Left cardiac atrium (tissue), 4 donors: ENCODE results near the gene DNAJB7. TPM values are rescaled to one million over a fixed set of nuclear protein-coding genes. Genes with fewer than 3 reads are reported as not detected.
"Not testable (repeated sequence)": the region's sequence is repeated elsewhere in the genome, so short reads cannot be mapped to it uniquely, and the experiment has no call there.

Experiments used
- ATAC-seq, 2 donors: fragments of 200-7000 bp; cut with Tn5 transposase; one replicate each; pipeline ENCODE4 v1.9.1; 2020; ENCODE audit warnings: mild to moderate bottlenecking in 2 of 2, moderate library complexity in 2 of 2
- DNase-seq: peaks from one replicate; pipeline ENCODE4 v3.0.0-alpha.2; 2020
- intact Hi-C, 2 donors: fragments of 100-400 bp; cut with DNase I; formaldehyde crosslinking; loops; one replicate each; pipeline versions ENCODE4 v1.14.1 to v1.15.1; 2022 to 2023
- long read RNA-seq: library from polyadenylated mRNA; unstranded; transcript quantifications from one replicate; pipeline ENCODE4 v2.0.0, GENCODE V29; 2021
- total RNA-seq, 2 donors: library from RNA; stranded (reverse); fragmentation: NEBNext Ultra II Directional; extraction: Animal tissue kit (Norgen Biotek cat#: 25700); gene quantifications; one replicate each; pipeline ENCODE4 v1.2.1, GENCODE V29; 2021
- donor health status: DM: no; HTN: yes; CAD: no.
- donor health status: DM: no; HTN: yes; CAD: no; lungs with severe emphysema.
- donor health status: DM: yes; HTN: yes; CAD: no.
- donor health status: Dilated cardiomyopathy.

The DNAJB7 gene
- not detected for total RNA-seq
- long read RNA-seq, partial matches to known transcripts = 0 of 1 reads
- long read RNA-seq, other reads (novel, unspliced or antisense) = 0 of 1 reads

DNA sequence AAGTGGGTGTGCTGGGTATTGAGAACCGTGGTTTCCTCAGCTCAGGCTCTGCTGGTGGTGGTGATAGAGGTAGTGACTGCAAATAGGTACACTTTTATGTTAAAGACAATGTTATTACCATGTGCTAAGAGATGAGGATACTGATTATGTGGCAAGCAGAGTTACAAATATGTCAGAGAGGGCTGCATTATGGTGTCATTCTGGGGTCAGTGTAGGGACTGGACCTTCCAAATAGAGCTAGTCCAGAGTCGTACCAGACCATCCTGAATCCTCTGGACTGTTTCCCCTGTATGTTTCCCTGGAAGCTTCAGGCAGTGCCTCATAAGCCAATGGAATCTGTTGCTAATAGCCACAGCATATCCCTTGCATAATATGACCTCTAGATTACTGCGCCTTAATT lies at the start of gene DNAJB7:
DNAJB7 (minus strand) TSS at position 101 of the 400 bp plus-strand sequence. CDS start 119 bp downstream, outside the sequence.
- DNase-seq = no peak
- intact Hi-C loops = no loop called here
- no peak for ATAC-seq

DNA sequence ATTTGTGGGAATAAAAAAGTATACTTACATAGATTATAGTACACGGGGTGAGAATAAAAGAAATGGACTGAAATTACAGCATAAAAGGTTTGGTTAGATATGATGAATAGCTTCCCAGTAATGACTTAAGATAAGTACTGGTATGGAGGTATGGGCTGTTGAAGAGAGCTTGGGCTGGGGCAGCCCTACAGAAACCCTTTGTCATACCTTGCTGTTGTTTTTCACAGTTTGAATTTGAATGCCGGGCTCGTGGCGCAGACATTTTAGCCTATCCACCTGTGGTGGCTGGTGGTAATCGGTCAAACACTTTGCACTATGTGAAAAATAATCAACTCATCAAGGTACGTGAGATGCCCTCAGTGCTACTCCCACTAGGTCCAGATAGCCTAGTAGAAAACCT lies 47.0 kb upstream of the DNAJB7 start:
- intact Hi-C loops = no loop called here
- no peak for DNase-seq
- no peak for ATAC-seq

DNA sequence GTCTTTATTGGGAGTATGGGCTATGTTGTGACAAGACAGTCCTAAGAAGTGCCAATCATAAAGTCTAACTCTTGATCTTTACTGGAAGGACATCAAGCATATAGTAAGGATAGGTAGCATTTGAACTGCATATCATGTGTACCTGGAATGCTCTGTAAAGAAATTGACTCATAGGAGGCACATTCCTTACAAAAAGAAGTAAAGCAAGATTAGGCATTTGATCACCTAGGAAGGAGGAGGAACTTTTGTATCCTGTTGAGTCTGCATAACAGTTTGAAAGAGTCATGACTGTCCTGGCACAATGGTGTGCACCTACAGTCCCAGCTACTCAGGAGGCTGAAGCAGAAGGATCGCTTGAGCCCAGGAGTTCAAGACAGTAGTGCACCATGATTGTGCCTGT lies 42.2 kb upstream of the DNAJB7 start:
- DNase-seq = no peak
- intact Hi-C loops = no loop called here
- ATAC-seq = no peak

DNA sequence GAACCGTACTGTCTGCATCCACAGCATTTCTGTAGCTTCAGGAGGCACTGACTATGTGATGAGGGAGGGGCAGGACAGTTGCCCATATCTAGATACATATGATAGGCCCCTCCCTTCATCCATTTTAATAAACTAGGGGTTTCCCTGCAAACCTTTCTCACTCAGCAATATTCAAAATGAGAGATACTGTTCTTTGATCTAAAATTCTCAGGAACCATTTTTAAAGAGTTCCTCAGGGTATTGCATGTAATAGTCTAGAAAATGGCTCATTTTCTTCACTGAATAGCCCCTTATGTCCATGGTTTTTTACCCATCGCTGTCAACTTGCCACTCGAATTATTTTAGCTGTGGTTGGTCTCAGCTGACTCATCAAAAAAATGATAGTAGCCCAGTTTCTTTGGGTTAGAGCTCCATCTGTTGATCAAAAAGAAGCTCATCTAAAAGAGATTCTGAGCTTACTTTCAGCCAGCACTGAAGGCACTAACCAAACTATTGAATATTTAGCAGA lies 37.0 kb upstream of the DNAJB7 start:
- intact Hi-C loops = no loop called here
- DNase-seq = no peak
- ATAC-seq = peak; percentile 53

DNA sequence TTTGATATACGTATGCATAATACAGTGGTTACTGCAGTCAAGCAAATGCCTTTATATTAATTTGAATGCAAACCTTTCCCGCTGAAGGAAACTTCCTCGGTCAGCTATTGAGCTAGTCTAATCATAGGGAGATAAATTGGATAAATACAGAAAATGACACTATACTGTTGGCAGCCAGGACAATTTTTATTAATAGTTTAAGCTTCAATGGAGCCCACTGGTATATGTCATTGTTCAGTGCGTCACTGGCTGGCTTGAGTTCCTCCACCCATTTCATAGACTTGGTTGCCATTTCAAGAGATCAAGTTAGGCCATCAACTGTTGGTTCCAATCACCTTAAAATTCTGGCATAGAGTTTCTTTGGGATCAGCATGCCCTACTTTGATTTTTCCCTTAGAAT lies 32.5 kb upstream of the DNAJB7 start:
- ATAC-seq (peak; percentile 41 to 59), DNase-seq (no peak)
- intact Hi-C loops = no loop called here

GRCh38 chr22:40890881-40891280 lies 29.0 kb upstream of the DNAJB7 start:
- intact Hi-C loops = no loop called here
- no peak for ATAC-seq

DNA sequence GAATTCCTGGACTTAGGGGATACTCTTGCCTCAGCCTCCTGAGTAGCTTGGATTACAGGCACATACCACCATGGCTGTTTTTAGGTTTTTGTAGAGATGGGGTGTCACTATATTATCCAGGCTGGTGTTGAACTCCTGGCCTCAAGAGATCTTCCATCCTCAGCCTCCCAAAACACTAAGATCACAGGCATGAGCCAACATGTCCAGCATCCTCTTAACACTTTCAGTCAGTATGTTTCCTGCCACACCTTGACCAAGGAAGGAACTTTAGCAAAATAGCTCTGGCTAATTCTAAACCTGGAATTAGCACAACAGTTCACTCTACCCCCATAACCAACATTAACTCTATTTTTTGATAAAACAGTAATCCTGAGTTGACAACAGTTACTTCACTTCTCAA lies 27.2 kb upstream of the DNAJB7 start:
- ATAC-seq (no peak), DNase-seq (no peak)
- intact Hi-C loops = no loop called here

More at GRCh38 chr22:40890881-40891280, 29.0 kb upstream of the DNAJB7 start:
- no peak for DNase-seq

DNA sequence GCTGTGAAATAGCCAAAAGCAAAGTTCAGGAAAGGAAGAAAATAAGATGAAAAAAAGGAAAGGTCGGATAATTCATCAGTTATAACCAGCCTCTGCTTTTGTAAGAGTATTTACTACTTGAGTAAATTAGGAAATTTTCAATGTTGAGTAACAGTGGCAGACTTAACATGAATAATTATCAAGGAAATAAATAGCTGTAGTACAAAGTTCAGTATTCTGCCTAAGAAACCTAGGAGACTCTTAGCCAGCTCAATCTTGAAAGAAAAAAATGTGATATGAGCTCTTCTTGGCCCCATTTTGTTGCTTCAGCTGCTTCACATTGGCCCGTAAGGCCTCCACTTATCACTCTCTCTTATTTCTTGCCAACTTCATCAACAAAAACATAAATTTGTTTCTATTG lies 17.0 kb upstream of the DNAJB7 start:
- ATAC-seq (no peak), DNase-seq (no peak)
- intact Hi-C loops = no loop called here

- intact Hi-C loops = no loop called here
- no peak for DNase-seq
- no peak for ATAC-seq
Observed at GRCh38 chr22:40877488-40877887, 15.6 kb upstream of the DNAJB7 start.

- intact Hi-C loops = no loop called here
- ATAC-seq (no peak), DNase-seq (no peak)
Observed at GRCh38 chr22:40876907-40877306, 15.0 kb upstream of the DNAJB7 start.

DNA sequence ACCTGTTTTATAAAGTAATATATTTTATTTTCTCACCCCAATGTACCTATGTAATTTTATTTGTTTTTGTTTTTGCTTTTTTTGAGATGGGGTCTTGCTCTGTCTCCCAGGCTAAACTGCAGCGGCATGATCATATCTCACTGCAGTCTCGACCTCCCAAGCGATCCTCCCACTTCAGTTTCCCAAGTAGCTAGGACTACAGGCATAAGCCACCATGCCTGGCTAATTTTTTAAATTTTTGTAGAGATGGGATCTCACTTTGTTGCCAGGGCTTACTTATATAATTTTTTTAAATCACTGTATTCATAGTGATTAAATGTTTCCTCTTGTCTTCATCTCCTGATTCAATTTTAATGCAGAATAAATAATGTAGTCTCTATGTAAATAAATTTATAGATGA lies 13.2 kb upstream of the DNAJB7 start:
- no peak for ATAC-seq
- intact Hi-C loops = no loop called here

GRCh38 chr22:40874016-40874415 lies 12.1 kb upstream of the DNAJB7 start:
- no peak for ATAC-seq

More for the DNA sequence above, 13.2 kb upstream of the DNAJB7 start:
- DNase-seq = no peak

GRCh38 chr22:40868379-40868778 lies 6.5 kb upstream of the DNAJB7 start:
- intact Hi-C loops, ATAC-seq: not testable (repeated sequence)

More at GRCh38 chr22:40874016-40874415, 12.1 kb upstream of the DNAJB7 start:
- intact Hi-C loops = no loop called here
- no peak for DNase-seq

GRCh38 chr22:40867109-40867508 lies 5.2 kb upstream of the DNAJB7 start:
- ATAC-seq = no peak
- intact Hi-C loops = no loop called here
- DNase-seq = no peak

More at GRCh38 chr22:40868379-40868778, 6.5 kb upstream of the DNAJB7 start:
- DNase-seq = not testable (repeated sequence)

GRCh38 chr22:40862537-40862936 lies 624 bp upstream of the DNAJB7 start:
- intact Hi-C loops = no loop called here
- DNase-seq (no peak), ATAC-seq (no peak)

GRCh38 chr22:40857309-40857855 lies 4.5 kb downstream of the DNAJB7 start:
- DNase-seq (no peak), ATAC-seq (no peak)
- intact Hi-C loops = no loop called here

- ATAC-seq (peak; percentile 99), DNase-seq (peak; percentile 98)
- intact Hi-C loops = no loop called here
Observed at GRCh38 chr22:40856513-40857308, 5.2 kb downstream of the DNAJB7 start, which contains the start of the genes ST13 and XPNPEP3. Gene ST13, minus strand, starts transcription at chr22:40856639. Its CDS starts 99 bp downstream, at chr22:40856540. Gene XPNPEP3, plus strand, starts transcription at chr22:40857148. Its CDS starts 34 bp downstream, at chr22:40857182.

DNA sequence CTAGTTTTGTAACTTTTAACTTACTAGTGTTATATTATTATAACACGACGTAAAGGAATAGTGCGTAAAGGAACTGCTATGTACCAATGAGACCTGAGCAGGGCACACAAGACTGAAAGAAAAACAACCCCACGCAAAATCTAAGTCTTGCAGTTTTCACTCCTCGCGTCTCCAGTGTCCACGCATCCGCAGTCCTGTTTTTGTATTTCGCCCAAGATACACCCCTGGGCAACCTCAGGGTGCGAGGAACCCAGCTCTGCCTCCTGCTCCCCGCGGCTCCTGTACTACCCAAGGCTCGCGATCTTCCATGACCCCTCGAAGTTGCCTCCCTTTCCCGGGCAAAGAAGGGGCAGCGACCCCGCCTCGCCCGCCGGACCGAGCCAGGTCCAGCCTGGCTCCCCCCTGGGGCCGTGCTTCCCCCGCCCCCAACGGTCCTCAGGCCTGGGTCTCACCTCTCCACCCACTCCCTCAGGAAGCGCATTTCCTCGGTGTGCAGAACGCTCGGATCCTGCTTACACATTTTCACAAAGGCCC lies 5.9 kb downstream of the DNAJB7 start:
- intact Hi-C loops = no loop called here
- DNase-seq (peak; percentile 47), ATAC-seq (peak; percentile 28 to 50)

- peak; percentile 22 for DNase-seq
- no peak for ATAC-seq
- intact Hi-C loops = no loop called here
Observed at GRCh38 chr22:40855071-40855978, 6.6 kb downstream of the DNAJB7 start.
